ENCODE results near the gene B3GLCT. TPM values are rescaled to one million over a fixed set of nuclear protein-coding genes. Genes with fewer than 3 reads are reported as not detected.

B3GLCT gene
- total RNA-seq, 4 donors from 2014 or later, result 1.6 to 5.7 (median 3.9) TPM

DNA sequence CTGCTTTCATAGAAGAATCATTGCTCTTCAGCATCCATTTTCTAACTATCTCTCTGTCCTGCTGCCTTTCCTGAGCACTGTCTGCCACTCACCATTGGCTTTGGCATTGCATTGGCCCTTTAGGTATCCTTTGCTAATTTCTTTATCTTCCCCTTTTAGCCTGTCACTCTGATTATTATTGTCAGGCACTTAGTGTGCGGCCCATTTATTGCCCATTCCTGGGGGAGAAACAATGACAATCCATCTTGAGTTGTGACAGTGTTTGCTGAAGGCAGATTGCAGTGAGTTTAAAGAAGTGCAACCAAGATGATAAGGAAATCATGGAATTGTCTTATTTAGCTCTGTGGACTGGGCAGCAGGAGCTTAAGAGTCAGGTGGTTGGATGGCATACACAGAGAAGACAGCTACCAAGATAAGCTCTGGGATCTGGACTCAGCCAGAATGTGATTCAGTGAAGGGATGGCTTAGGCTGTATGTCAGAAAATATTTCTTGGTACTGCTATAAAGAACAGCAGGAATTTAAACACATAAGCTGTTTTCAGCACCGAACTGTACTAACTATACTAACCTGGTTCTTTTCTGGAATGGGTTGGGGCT lies 25.3 kb downstream of the B3GLCT start:
- H3K9me3 ChIP-seq, result no peaks in the 10 kb centered on the region
- 63 to 84% methylated on average over 2 of the region's 2 CpGs for WGBS, 2 donors (ENCODE audit: low coverage in 1 of 2)
- in situ Hi-C loops (cut with MboI; ENCODE audit: low pct_ligation_motif_present in 1 of 4, low pct_unique_long_range_greater_than_20kb in 1 of 4, low sequenced_read_pairs in 3 of 4), result loop anchor here in 3 of 4 donors (25.0 kb wide), 1 partner anchor 512 kb away; the partner anchor contains the start of gene RXFP2 (in 3 of the 3)

DNA sequence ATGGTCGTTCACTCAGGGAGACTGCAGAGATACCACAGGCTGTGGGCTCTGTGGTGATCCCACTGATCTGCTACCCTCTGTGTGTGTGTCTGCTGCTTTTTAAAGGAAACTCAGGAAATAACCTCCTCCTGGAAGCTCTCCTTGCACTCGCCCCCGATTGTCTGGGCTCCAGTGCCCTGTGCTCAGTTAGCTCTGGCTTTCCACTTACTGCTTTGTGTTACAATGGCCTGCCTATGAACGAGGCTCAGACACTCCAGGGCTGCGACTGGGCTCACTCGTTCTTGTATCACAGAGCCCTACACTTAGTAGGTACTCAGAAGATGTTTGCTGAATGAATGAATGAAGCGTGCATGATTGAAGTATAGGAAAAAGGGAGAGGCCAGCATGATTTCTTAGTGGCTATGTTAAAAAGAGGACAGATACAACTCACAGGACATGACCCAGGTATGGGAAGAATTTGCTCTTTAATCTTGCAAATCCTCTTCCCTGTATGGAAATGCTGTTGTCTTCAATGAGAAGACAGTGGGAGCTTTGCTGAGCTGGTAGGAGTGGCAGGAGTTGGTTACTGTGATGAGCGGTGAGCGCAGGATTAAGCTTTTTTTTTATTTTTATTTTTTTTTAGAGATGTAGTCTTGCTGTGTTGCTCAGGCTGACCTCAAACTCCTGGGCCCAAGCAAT lies 26.4 kb downstream of the B3GLCT start:
- Histone ChIP-seq H3K27ac (no peak overlapping the region), H3K4me3 (no peak overlapping the region), H3K9me3 (no peaks in the 10 kb centered on the region), H3K27me3 (no peaks in the 10 kb centered on the region), H3K4me1 (no peaks in the 10 kb centered on the region), H3K36me3 (no peaks in the 10 kb centered on the region)
- in situ Hi-C loops (cut with MboI; ENCODE audit: low pct_ligation_motif_present in 1 of 4, low pct_unique_long_range_greater_than_20kb in 1 of 4, low sequenced_read_pairs in 3 of 4), result loop anchor here in 3 of 4 donors (25.0 kb wide), 1 partner anchor 511 kb away; the partner anchor contains the start of gene RXFP2 (in 3 of the 3)
- 87 to 94% methylated on average over 6 to 9 of the region's 9 CpGs for WGBS, 2 donors (ENCODE audit: low coverage in 1 of 2)
- no peak for DNase-seq
- TF ChIP-seq POLR2A (IDR thresholded peaks at IDR 0.05), result no peak
- TF ChIP-seq POLR2AphosphoS5 (IDR thresholded peaks at IDR 0.05), result no peak
- TF ChIP-seq, protein P1, sequence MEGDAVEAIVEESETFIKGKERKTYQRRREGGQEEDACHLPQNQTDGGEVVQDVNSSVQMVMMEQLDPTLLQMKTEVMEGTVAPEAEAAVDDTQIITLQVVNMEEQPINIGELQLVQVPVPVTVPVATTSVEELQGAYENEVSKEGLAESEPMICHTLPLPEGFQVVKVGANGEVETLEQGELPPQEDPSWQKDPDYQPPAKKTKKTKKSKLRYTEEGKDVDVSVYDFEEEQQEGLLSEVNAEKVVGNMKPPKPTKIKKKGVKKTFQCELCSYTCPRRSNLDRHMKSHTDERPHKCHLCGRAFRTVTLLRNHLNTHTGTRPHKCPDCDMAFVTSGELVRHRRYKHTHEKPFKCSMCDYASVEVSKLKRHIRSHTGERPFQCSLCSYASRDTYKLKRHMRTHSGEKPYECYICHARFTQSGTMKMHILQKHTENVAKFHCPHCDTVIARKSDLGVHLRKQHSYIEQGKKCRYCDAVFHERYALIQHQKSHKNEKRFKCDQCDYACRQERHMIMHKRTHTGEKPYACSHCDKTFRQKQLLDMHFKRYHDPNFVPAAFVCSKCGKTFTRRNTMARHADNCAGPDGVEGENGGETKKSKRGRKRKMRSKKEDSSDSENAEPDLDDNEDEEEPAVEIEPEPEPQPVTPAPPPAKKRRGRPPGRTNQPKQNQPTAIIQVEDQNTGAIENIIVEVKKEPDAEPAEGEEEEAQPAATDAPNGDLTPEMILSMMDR (IDR thresholded peaks at IDR 0.05), result no peak
- no peak for TF ChIP-seq EP300 (IDR thresholded peaks at IDR 0.05; ENCODE audit: low read depth)
- intact Hi-C loops (cut with DNase I; ENCODE audit: low total_unique reads), result no loop called here

More for the DNA sequence above, 25.3 kb downstream of the B3GLCT start:
- no peaks in the 10 kb centered on the region for H3K4me1 ChIP-seq
- H3K36me3 ChIP-seq, result no peaks in the 10 kb centered on the region
- no peak for DNase-seq
- H3K27me3 ChIP-seq, result no peaks in the 10 kb centered on the region
- TF ChIP-seq EP300 (IDR thresholded peaks at IDR 0.05; ENCODE audit: low read depth) (no peak), POLR2A (IDR thresholded peaks at IDR 0.05) (no peak)
- TF ChIP-seq, protein P1 (IDR thresholded peaks at IDR 0.05), result no peak
- no peak overlapping the region for H3K27ac ChIP-seq
- intact Hi-C loops (cut with DNase I; ENCODE audit: low total_unique reads), result no loop called here
- H3K4me3 ChIP-seq, result no peak overlapping the region

DNA sequence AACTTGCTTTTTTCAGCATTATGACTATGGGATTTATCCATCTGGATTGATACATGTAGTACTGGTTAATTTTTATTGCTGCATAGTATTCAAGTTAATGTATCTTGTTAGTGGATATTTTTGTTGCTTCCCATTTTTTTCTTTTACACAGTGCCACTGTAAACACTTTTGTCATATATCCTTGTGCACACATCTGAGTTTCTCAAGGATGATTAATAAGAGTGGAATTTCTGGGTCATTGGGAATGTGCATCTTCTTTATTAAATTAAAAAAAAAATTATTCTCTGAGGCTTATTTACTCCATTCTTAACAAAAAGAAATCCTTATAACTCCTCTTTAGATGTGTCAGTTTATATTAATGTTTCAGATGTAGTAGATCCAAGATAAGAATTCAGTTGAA lies 27.3 kb downstream of the B3GLCT start:
- DNase-seq, result no peak
- Histone ChIP-seq H3K36me3 (no peaks in the 10 kb centered on the region), H3K4me3 (no peak overlapping the region), H3K27me3 (no peaks in the 10 kb centered on the region), H3K4me1 (no peaks in the 10 kb centered on the region), H3K9me3 (no peaks in the 10 kb centered on the region), H3K27ac (no peak overlapping the region)
- in situ Hi-C loops (cut with MboI; ENCODE audit: low pct_ligation_motif_present in 1 of 4, low pct_unique_long_range_greater_than_20kb in 1 of 4, low sequenced_read_pairs in 3 of 4) (loop anchor here in 3 of 4 donors (25.0 kb wide), 1 partner anchor 510 kb away; the partner anchor contains the start of gene RXFP2 (in 3 of the 3)), intact Hi-C loops (cut with DNase I; ENCODE audit: low total_unique reads) (no loop called here)
- TF ChIP-seq POLR2AphosphoS5 (IDR thresholded peaks at IDR 0.05) (no peak), POLR2A (IDR thresholded peaks at IDR 0.05) (no peak), EP300 (IDR thresholded peaks at IDR 0.05; ENCODE audit: low read depth) (no peak)
- TF ChIP-seq, protein P1 (IDR thresholded peaks at IDR 0.05), result no peak

DNA sequence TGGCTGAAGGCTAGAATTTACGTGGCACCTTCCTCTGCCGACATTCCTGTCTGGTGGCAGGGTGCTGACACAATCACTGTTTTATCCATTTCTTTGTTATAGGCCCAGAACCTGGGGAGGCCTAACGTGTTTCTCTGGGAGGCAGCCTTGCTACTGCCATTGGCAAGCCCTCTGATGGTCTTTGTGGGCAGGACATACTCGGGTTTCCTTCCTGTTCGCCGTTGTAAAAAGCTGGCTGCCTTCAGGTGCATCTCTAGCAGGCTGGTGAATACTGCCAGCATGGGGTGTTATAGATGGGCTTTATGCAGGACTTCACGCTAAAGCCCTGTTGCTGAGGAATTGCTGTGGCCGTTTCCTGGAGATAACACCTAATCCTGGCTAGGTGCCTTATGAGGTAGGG lies 28.1 kb downstream of the B3GLCT start:
- Histone ChIP-seq H3K4me3 (no peak overlapping the region), H3K4me1 (no peaks in the 10 kb centered on the region), H3K36me3 (no peaks in the 10 kb centered on the region), H3K9me3 (no peaks in the 10 kb centered on the region), H3K27ac (no peak overlapping the region), H3K27me3 (no peaks in the 10 kb centered on the region)
- no peak for DNase-seq
- no peak for TF ChIP-seq POLR2A (IDR thresholded peaks at IDR 0.05)
- TF ChIP-seq EP300 (IDR thresholded peaks at IDR 0.05; ENCODE audit: low read depth), result no peak
- TF ChIP-seq, protein P1 (IDR thresholded peaks at IDR 0.05), result no peak
- no peak for TF ChIP-seq POLR2AphosphoS5 (IDR thresholded peaks at IDR 0.05)
- 68 to 76% methylated on average over 3 to 8 of the region's 8 CpGs for WGBS, 2 donors (ENCODE audit: low coverage in 1 of 2)
- intact Hi-C loops (cut with DNase I; ENCODE audit: low total_unique reads) (no loop called here), in situ Hi-C loops (cut with MboI; ENCODE audit: low pct_ligation_motif_present in 1 of 4, low pct_unique_long_range_greater_than_20kb in 1 of 4, low sequenced_read_pairs in 3 of 4) (loop anchor here in 3 of 4 donors (25.0 kb wide), 1 partner anchor 509 kb away; the partner anchor contains the start of gene RXFP2 (in 3 of the 3))
